NCI-H748 (cell line): ENCODE data around the gene AP1S3.
"Not testable (repeated sequence)": the region's sequence is repeated elsewhere in the genome, so short reads cannot be mapped to it uniquely, and the experiment has no call there.

ENCODE experiments used
- DNase-seq: peaks from one replicate; lab custom pipeline; 2025; ENCODE audit not compliant: unreplicated experiment; lab: John Stamatoyannopoulos, UW

AP1S3 gene

DNA sequence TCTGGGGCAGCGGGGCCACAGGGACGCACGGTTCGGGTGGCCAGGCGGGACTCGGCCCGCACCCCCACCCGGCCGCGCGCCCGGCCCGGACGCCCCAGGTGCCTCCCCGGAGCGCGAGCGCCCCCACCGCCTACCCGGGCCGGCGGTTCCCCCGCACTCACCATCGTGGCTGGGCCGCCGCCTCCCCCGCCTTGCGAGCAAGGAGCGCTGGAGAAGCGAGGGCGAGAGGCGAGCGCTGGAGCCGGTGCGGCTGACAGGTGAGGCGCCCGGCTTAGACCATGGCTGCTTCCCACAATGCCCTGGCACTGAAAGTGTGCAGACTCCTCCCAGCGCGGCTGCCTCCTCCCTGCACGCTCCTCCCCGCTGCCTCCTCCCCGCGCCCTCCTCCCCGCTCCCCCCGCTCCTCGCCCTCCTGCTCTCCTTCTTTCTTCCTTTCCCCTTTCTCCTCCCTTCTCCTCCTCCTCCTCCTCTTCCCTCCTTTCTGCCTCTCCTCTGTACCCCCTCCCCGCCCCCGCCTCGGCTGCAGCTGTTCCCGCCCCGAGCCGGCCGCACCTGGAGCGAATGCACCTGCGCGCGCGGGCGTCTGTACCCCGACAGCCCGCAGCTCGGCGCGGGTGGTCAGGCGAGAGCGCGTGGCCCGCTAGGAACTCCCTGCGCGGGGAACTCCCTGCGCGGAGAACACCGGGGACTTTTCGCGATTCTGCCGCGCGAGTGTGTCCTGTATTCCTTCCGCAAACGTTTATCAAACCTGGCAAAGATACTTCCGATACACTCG is at the start of gene AP1S3:
AP1S3 (minus strand) TSS at position 296 of the 775 bp plus-strand sequence; CDS start at position 164, 132 bp downstream.
- DNase-seq = peak; percentile 94

DNA sequence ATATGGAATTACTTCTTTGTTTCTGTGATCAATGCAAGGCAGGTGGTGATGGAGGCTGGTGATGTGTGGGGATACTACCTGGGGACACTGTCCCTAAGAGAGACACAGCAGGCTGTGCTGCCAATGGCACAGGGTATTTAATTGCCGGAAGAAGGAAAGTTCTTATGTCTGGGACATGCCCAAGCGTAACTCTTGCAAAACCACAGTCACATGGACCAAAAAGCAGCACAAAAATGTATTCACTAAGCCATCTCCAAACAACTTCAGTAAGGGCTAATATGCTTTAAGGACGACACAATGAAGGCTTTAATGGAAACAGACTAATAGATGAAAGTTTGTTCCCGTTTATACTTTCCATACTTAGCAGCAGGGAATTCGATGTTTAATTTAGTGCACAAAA is 49.7 kb upstream of the AP1S3 start:
- DNase-seq = no peak

DNA sequence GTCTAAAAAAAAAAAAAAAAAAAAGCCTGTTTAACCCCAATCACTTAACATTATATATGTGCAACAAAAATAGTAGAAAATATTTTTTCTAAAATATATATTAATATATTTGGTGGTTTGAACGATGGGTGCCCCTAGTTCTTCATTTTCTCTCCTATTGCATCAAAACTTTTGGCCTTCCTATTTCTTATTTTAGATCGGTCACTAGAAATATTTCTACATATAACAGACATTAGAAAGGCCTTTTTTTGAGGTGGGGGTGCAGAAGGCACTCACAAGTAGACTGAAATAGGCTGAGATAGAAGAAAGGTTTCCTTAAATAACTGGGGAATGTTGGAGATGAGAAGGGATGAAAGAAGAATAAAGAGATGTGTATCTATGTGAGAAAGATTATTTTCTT is 49.3 kb upstream of the AP1S3 start:
- DNase-seq = no peak

- DNase-seq = no peak
Observed at GRCh38 chr2:223884399-223884798, 47.0 kb upstream of the AP1S3 start.

DNA sequence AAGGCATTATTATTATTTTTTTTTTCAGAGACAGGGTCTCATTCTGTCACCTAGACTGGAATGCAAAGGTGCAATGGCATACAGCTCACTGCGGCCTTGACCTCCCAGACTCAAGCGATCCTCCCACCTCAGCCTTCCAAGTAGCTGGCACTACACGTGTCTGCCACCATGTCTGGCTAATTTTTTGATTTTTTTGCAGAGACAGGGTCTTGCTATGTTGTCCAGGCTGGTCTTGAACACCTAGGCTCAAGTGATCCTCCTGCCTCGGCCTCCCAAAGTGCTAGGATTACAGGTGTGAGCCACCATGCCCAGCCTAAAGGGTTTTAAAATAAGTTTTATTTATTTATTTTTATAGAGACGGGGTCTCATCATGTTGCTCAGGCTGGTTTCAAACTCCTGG is 45.3 kb upstream of the AP1S3 start:
- DNase-seq = no peak

GRCh38 chr2:223880796-223881195 is 43.4 kb upstream of the AP1S3 start:
- DNase-seq = no peak

DNA sequence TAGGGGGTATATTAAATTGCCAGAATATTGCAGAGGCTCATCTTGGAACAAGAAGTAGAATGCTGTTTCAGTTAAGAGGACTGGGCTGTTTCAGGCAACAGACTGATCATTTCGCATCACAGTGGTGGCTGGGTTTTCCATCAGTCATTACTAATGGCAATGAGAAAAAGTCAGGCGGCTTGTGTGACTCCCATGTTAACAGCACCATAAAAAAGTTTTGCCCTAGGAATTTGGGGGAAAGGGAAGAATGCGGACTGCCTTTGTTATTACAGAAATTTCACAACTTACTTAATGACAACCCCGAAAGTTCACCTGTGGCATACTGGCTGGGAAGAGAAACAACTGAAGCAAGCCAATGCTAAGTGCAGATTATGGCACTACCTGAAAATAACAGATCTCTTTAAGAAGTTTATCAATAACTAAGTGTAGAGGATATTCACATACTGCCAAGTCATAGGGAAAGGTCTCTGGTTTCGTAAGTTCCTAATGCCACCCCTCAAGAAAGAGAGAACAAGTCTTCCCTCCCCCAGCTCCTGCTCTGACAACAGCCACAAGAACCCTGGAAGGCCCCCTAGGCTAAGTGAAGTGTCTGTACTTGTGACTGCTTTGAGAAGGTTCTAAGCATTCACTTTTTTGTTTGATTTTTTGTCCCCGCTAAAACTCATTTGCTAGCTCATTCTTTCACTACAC is 40.5 kb upstream of the AP1S3 start:
- DNase-seq = no peak

DNA sequence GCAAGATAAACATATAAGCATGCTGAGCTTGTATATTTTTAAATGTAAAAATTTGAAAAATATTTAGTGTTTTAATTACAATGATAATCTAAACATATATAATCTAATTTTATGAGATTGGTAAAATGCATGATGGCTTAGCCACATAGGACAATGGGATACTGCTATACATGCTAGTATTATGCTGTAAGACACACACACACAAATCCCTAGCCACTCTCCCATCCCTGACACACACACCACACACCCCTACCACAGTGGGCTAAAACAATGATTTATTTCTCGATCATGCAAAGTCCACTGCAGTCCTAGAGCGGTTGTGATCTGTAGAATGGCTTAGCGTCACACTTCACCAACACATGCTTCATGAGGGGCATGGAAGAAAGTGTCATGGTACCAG is 36.3 kb upstream of the AP1S3 start:
- DNase-seq = no peak

- DNase-seq = not testable (repeated sequence)
Observed at GRCh38 chr2:223872772-223873171, 35.4 kb upstream of the AP1S3 start.

DNA sequence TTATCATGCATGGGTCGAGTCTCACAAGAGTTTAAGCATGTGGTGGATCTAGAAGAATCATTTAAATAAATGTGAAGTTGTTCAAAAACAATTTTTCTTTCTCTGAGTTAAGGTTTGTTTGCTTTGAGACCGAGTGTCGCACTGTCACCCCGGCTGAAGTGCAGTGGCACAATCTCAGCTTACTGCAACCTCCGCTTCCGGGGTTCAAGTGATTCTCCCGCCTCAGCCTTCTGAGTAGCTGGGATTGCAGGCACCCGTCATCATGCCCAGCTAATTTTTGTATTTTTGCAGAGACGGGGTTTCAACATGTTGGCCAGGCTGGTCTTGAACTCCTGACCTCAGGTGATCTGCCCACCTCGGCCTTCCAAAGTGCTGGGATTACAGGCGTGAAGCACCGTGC is 34.3 kb upstream of the AP1S3 start:
- DNase-seq = not testable (repeated sequence)

DNA sequence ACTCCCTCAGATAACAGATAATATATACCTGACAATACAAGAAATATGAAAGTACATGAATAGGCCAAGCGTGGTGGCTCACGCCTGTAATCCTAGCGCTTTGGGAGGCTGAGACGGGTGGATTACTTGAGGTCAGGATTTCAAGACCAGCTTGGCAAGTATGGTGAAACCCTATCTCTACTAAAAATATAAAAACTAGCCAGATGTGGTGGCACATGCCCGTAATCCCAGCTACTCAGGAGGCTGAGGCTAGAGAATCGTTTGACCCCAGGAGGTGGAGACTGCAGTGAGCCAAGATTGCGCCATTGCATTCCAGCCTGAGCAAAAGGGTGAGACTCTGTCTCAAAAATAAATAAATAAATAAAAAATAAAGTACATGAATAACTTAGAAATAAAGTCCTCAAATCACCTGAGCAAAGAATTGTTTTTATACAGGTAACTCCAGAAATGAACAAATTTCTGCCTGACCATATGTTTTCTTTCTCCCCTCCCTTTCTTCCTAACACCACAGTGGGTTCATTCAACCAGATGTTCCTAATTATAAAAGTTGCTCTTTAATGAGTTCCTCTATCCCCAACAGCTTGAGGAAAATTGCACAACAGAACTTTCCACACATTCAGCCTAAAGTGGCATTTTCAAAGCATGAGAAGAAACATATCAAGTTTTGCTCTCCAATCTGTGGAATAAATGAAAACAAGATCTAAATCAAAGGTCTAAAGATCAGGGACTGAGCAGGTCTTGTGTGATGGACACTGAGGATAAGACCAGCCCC is 33.6 kb upstream of the AP1S3 start:
- no peak for DNase-seq

- DNase-seq = no peak
Observed at GRCh38 chr2:223868005-223868404, 30.6 kb upstream of the AP1S3 start.

DNA sequence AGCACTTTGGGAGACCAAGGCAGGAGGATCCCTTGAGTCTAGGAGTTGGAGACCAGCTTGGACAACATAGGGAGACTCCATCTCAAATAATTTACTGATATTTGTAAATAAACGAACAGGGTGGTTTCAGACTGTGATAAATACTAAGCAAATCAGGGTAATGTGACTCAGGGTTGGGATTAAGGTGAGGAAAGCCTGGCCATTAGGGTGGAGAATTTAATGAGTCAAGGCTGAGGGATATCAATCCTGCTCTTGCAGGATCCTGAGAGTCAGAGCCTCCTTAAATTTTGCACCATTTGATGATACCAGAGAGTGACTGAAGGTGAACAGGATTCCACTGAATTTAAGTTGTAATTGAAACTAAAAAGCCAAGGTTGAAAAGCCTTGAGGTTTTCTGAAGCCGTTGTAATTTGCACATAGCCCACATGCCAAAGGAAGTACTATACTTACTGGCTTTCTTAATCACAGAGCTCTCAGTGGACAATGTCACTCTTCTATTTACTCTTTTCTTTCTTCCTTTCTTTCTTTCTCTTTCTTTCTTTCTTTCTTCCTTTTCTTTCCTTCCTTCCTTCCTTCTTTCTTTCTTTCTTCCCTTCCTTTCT is 28.6 kb upstream of the AP1S3 start:
- no peak for DNase-seq

- DNase-seq = no peak
Observed at GRCh38 chr2:223865124-223865523, 27.7 kb upstream of the AP1S3 start.

- DNase-seq = no peak
Observed at GRCh38 chr2:223863491-223863890, 26.1 kb upstream of the AP1S3 start.

- DNase-seq = no peak
Observed at GRCh38 chr2:223860809-223861738, 23.7 kb upstream of the AP1S3 start.

DNA sequence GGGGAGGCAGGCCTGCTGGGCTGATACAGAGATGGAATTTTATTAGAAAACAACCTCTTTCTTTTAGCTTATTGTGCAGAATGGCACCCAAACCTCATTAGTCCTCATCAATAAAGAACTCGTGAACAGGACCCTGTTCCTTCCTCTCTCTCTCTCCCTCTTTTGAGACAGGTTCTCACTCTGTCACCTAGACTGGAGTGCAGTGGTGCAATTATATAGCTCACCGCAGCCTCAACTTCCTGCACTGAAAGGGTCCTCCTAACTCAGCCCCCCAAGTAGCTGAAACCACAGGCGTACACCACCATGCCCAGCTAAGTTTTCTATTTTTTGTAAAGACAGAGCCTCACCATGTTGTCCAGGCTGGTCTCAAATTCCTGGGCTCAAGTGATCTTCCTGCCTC is 21.7 kb upstream of the AP1S3 start:
- no peak for DNase-seq

DNA sequence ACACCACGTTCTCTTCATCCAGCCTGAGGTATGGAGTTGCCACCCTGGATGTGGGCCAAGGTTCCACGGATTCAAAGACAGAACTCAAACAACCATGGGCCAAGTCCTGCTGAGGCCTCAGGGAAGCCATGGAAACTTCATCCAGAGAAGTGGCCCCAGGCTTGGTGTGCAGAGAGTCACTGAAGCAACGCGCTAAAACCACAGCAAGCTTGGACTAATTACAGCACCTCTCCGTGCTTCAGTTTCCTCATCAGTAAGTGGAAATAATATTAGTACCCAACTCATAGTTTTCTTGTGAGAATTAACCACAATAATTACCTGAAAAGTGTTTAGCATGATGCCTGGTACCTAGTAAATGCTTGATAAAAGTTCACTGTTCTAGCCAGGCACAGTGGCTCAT is 19.2 kb upstream of the AP1S3 start:
- no peak for DNase-seq

- no peak for DNase-seq
Observed at GRCh38 chr2:223856021-223856420, 18.6 kb upstream of the AP1S3 start.

DNA sequence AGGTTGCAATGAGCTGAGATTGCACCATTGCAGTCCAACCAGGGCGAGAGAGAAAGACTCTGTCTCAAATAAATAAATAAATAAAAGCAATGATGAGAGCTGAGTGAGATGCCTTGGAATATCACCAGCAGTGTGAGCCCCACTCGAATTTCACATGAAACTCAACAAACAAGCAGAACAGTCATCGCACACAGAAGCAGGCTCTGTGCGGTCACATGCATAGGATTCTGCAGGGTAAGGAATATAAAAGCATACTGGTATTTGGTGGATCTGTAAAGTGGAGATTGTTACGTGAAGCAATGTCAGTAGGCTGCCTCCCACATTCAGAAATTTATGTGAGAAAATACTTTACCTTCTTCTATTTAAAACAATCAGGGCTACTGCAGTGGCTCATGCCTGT is 18.0 kb upstream of the AP1S3 start:
- no peak for DNase-seq
